GM19043 (cell line): ENCODE results near the gene SHCBP1L.

Experiments
- ATAC-seq: cut with Tn5 transposase; IDR thresholded peaks from one replicate; pipeline ENCODE4 v1.9.1; 2021; ENCODE audit warnings: low read depth; ENCODE audit not compliant: unreplicated experiment

The SHCBP1L gene

GRCh38 chr1:182952677-182953444 is at the start of gene SHCBP1L:
TSS of gene SHCBP1L (minus strand) at chr1:182953166. CDS start at chr1:182953133, 33 bp downstream.
- no peak for ATAC-seq

- ATAC-seq, result no peak
Measured at GRCh38 chr1:183002267-183002666, 49.3 kb upstream of the SHCBP1L start.

- no peak for ATAC-seq
Measured at GRCh38 chr1:183000167-183000962, 47.4 kb upstream of the SHCBP1L start.

- no peak for ATAC-seq
Measured at GRCh38 chr1:182998482-182998881, 45.5 kb upstream of the SHCBP1L start.

- ATAC-seq, result no peak
Measured at GRCh38 chr1:182996816-182997215, 43.9 kb upstream of the SHCBP1L start.

GRCh38 chr1:182995894-182996293 is 42.9 kb upstream of the SHCBP1L start:
- no peak for ATAC-seq

- no peak for ATAC-seq
Measured at GRCh38 chr1:182993746-182994145, 40.8 kb upstream of the SHCBP1L start.

- no peak for ATAC-seq
Measured at GRCh38 chr1:182990413-182991144, 37.6 kb upstream of the SHCBP1L start.

GRCh38 chr1:182985876-182986275 is 32.9 kb upstream of the SHCBP1L start:
- no peak for ATAC-seq

GRCh38 chr1:182984621-182985020 is 31.7 kb upstream of the SHCBP1L start:
- no peak for ATAC-seq

- no peak for ATAC-seq
Measured at GRCh38 chr1:182984138-182984537, 31.2 kb upstream of the SHCBP1L start.

GRCh38 chr1:182978151-182978853 is 25.3 kb upstream of the SHCBP1L start:
- no peak for ATAC-seq

- ATAC-seq, result no peak
Measured at GRCh38 chr1:182977480-182977879, 24.5 kb upstream of the SHCBP1L start.

- ATAC-seq, result no peak
Measured at GRCh38 chr1:182974506-182975191, 21.7 kb upstream of the SHCBP1L start.

GRCh38 chr1:182972829-182973228 is 19.9 kb upstream of the SHCBP1L start:
- no peak for ATAC-seq

- no peak for ATAC-seq
Measured at GRCh38 chr1:182972231-182972630, 19.3 kb upstream of the SHCBP1L start.

- no peak for ATAC-seq
Measured at GRCh38 chr1:182971219-182971618, 18.3 kb upstream of the SHCBP1L start.

- no peak for ATAC-seq
Measured at GRCh38 chr1:182968836-182969734, 16.1 kb upstream of the SHCBP1L start.

GRCh38 chr1:182968151-182968741 is 15.3 kb upstream of the SHCBP1L start:
- no peak for ATAC-seq
